ENCODE results near the gene CAPZB. TPM values are rescaled to one million over a fixed set of nuclear protein-coding genes. Genes with fewer than 3 reads are reported as not detected.
"Not testable (repeated sequence)": the region's sequence is repeated elsewhere in the genome, so short reads cannot be mapped to it uniquely, and the experiment has no call there.

CAPZB gene
- total and polyA plus RNA-seq, 11 donors: 77.8 to 348 (median 237) TPM

- Histone ChIP-seq H3K4me3 (no peak overlapping the region), H3K36me3 (no peaks in the 10 kb centered on the region), H3K4me1 (peaks cover 14 to 81% (median 37%) of the 10 kb centered on the region in 12 donors), H3K27me3 (no peaks in the 10 kb centered on the region), H3K27ac (peak overlapping the region in 11 of 12 donors; percentile 71 to 89 (median 81)), H3K9me3 (no peaks in the 10 kb centered on the region)
- ATAC-seq (no peak), DNase-seq (no peak)
- TF ChIP-seq CTCF (IDR thresholded peaks at IDR 0.05) (no peak), POLR2A (IDR thresholded peaks at IDR 0.05) (no peak)
- intact Hi-C loops (cut with DNase I): loop anchor here in 1 of 10 donors (5.0 kb wide), 1 partner anchor 55 kb away; no protein-coding TSS in a partner anchor
- WGBS, 4 donors: 65 to 84% (median 74%) methylated on average over 5 of the region's 5 CpGs
Measured at GRCh38 chr1:19507516-19507915, 22.2 kb upstream of the CAPZB start.

- H3K4me3 ChIP-seq: peak overlapping the region in 4 of 12 donors; percentile 5 to 24 (median 18)
- DNase-seq (peak; percentile 26 to 65 (median 56)), ATAC-seq (peak; percentile 18 to 57 (median 32))
- WGBS, 4 donors: 50 to 67% (median 57%) methylated on average over 10 to 11 of the region's 11 CpGs
- intact Hi-C loops (cut with DNase I): loop anchor here in 1 of 10 donors (5.0 kb wide), 1 partner anchor 56 kb away; no protein-coding TSS in a partner anchor
- H3K36me3 ChIP-seq: no peaks in the 10 kb centered on the region
- H3K4me1 ChIP-seq: peaks cover 14 to 76% (median 37%) of the 10 kb centered on the region in 12 donors
- no peaks in the 10 kb centered on the region for H3K9me3 ChIP-seq
- H3K27me3 ChIP-seq: no peaks in the 10 kb centered on the region
- H3K27ac ChIP-seq: peak overlapping the region; percentile 68 to 89 (median 81)
- TF ChIP-seq CTCF (IDR thresholded peaks at IDR 0.05) (no peak), POLR2A (IDR thresholded peaks at IDR 0.05) (no peak)
Measured at GRCh38 chr1:19505693-19506457, 20.5 kb upstream of the CAPZB start.

GRCh38 chr1:19504796-19505692 is 19.7 kb upstream of the CAPZB start:
- intact Hi-C loops (cut with DNase I): loop anchor here in 2 of 10 donors (5.0 kb wide), 2 partner anchors 57 to 142 kb away; no protein-coding TSS in a partner anchor
- peaks cover 14 to 68% (median 37%) of the 10 kb centered on the region in 12 donors for H3K4me1 ChIP-seq
- H3K36me3 ChIP-seq: no peaks in the 10 kb centered on the region
- H3K27me3 ChIP-seq: no peaks in the 10 kb centered on the region
- H3K9me3 ChIP-seq: no peaks in the 10 kb centered on the region
- peak overlapping the region in 4 of 12 donors; percentile 5 to 24 (median 18) for H3K4me3 ChIP-seq
- peak; percentile 79 to 89 (median 81) for ATAC-seq
- TF ChIP-seq POLR2A (IDR thresholded peaks at IDR 0.05) (no peak), CTCF (IDR thresholded peaks at IDR 0.05) (no peak)
- WGBS, 4 donors: 19 to 30% (median 21%) methylated on average over 6 of the region's 6 CpGs
- peak in 3 of 5 donors; percentile 30 to 48 (median 33) for DNase-seq
- H3K27ac ChIP-seq: peak overlapping the region; percentile 68 to 89 (median 81)

- Histone ChIP-seq H3K4me1 (peaks cover 14 to 47% (median 31%) of the 10 kb centered on the region in 12 donors), H3K27ac (peak overlapping the region in 7 of 12 donors; percentile 20 to 81 (median 37))
- intact Hi-C loops (cut with DNase I): loop anchor here in 1 of 10 donors (5.0 kb wide), 1 partner anchor 145 kb away; no protein-coding TSS in a partner anchor
- not testable (repeated sequence) for H3K27me3 ChIP-seq, H3K9me3 ChIP-seq, H3K36me3 ChIP-seq, DNase-seq, H3K4me3 ChIP-seq, ATAC-seq
- 77 to 87% (median 81%) methylated on average over 6 of the region's 6 CpGs for WGBS, 4 donors
Measured at GRCh38 chr1:19502284-19502683, 16.9 kb upstream of the CAPZB start.

GRCh38 chr1:19499887-19500286 is 14.5 kb upstream of the CAPZB start:
- H3K9me3 ChIP-seq, DNase-seq, H3K27ac ChIP-seq, H3K4me3 ChIP-seq, H3K27me3 ChIP-seq, H3K36me3 ChIP-seq, ATAC-seq: not testable (repeated sequence)
- intact Hi-C loops (cut with DNase I): loop anchor here in 2 of 10 donors (5.0 to 10.0 kb wide), 2 partner anchors 55 to 147 kb away; no protein-coding TSS in a partner anchor
- WGBS, 4 donors: 90 to 96% (median 91%) methylated on average over 2 of the region's 2 CpGs
- peaks cover 0 to 41% (median 28%) of the 10 kb centered on the region in 12 donors for H3K4me1 ChIP-seq

- not testable (repeated sequence) for DNase-seq, ATAC-seq, H3K27ac ChIP-seq, H3K27me3 ChIP-seq, H3K36me3 ChIP-seq, H3K4me3 ChIP-seq, H3K9me3 ChIP-seq
- WGBS, 4 donors: 70 to 97% (median 94%) methylated on average over 4 of the region's 4 CpGs
- intact Hi-C loops (cut with DNase I): loop anchor here in 1 of 10 donors (10.0 kb wide), 1 partner anchor 57 kb away; no protein-coding TSS in a partner anchor
- H3K4me1 ChIP-seq: peaks cover 0 to 33% (median 23%) of the 10 kb centered on the region in 12 donors
Measured at GRCh38 chr1:19497443-19497842, 12.1 kb upstream of the CAPZB start.
